HG02970 (cell line): Measurements from ENCODE around the gene MED26.
A peak's percentile ranks its signal among the peaks of the same experiment; 100 is the strongest.
"Not testable (repeated sequence)": the region's sequence is repeated elsewhere in the genome, so short reads cannot be mapped to it uniquely, and the experiment has no call there.

Experiments used
- ATAC-seq: cut with Tn5 transposase; IDR thresholded peaks from one replicate; pipeline ENCODE4 v1.9.1; 2021; ENCODE audit warnings: mild to moderate bottlenecking, moderate library complexity, moderate number of reproducible peaks; ENCODE audit not compliant: unreplicated experiment, low FRiP score

Gene MED26

DNA sequence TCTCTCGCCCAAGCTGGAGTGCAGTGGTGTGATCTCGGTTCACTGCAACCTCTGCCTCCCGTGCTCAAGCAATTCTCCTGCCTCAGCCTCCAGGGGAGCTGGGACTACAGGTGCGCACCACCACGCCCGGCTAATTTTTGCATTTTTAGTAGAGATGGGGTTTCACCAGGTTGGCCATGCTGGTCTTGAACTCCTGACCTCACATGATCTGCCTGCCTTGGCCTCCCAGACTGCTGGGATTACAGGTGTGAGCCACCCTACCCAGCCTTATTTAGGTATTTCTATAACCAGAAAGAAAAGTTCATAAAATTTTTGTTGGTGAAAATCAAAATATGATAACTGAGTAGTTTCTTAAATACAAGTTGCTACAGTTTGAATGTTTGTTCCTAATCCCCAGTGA is 84.3 kb downstream of the MED26 start:
- not testable (repeated sequence) for ATAC-seq

DNA sequence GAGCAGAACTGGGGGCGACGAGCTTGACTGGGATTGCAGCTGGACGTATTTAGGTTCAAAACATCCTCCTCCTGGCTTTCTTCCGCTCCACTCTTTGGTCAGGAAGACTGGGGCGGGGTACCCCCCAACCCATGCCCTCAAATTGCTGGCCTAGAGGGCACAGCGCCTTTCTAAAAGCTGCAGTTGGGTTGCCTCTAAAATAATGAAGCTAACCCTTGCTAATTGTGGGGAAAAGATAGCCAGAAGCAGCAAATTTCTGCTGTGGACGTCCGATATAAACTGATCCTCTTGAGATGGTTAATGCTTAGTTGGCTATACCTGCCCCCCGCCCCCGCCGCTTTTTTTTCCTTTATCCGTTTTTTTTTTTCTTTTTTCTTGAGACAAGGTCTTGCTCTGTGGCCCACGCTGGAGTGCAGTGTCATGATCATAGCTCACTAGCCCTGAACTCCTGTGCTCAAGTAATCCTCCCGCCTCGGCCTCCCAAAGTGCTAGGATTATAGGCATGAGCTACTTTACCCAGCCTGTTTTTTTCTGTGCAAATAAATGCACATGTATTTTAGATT is 85.0 kb downstream of the MED26 start:
- ATAC-seq, result no peak

DNA sequence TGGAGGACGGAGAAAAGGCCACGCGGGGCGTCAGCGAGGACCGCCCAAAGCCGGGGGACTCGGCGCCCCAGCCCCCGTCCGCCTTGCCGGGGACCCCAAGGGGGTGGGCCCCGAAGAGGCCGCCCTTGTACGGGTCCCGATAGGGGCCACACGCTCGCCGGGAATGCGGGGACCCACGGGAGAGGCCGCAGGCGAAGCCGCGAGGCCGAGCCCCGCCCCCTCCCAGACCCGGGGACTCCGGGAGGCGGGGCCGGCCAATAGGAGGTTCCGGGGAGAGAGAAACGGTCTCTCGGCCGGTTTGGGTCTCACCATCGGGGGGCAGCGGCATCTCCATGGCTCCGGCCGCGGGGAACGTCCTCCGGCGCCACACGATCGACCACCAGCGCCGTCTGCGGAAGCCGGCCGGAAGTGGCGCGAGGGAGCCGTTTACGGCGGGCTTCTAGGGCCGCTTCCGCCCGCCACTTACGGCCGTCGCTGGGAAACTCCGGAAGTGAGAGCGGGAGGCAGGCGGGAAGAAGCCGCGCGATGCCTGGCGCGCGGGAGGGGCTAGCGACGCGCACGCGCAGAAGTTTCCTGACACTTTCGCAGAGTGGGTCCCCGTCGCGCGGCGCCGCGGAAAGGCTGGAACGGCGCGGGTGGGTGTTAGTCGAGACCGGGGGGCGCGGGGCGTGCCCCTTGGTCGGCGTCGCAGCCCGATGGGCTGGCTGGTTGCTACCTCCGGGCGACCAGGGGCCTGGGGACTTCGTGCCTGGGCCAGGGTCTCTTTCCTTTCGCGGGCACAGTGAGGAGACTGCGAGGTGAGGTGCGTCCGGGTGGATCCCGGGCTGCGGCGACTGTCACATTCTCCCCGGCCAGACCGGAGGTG is 85.7 kb downstream of the MED26 start, which contains the start of gene CHERP:
Gene CHERP (minus strand): TSS at position 393 of the 865 bp plus-strand sequence. CDS start 59 bp downstream, at position 334.
- peak; percentile 86 for ATAC-seq

DNA sequence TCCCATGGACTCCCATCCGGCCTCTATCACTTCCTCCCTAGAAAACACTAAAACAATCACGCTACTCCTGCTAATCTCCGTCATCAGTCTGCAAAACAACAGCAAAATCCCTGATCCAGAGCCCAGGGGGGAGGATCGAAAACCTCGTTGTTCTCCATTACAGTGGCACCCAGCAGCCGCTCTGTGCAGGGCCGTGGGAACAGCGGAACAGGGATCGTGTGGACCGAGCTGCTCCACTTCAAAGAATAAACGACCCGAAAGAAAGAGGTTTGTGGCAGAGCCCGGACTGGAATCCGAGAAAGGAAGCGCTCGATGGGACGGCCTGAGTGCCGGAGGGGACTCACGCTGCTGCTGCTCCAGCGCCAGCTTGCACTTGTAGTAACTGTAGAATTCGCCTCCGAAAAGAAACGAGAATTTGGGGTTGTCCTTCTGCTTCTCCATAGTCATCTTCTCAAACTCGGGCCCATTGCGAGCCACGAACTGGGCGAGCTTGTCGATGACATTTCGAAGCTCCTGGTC is 86.4 kb downstream of the MED26 start:
- ATAC-seq, result no peak

DNA sequence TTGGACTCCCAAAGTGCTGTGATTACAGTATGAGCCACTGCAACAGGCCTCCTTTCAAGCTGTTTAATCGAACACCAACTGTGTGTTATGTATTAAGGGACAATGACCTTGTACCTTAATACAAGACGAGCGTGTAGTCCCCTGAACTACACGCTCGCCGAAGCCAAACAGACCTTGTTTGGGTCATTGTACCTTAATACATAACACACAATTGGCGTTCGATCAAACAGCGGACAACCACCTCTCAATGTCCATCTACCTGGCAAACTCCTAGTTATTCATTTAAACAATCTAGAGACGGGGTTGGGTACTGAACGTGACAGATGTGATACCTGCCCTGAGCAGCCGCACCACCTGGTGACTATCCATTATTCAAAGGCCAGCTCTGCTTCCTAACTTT is 87.1 kb downstream of the MED26 start:
- no peak for ATAC-seq

DNA sequence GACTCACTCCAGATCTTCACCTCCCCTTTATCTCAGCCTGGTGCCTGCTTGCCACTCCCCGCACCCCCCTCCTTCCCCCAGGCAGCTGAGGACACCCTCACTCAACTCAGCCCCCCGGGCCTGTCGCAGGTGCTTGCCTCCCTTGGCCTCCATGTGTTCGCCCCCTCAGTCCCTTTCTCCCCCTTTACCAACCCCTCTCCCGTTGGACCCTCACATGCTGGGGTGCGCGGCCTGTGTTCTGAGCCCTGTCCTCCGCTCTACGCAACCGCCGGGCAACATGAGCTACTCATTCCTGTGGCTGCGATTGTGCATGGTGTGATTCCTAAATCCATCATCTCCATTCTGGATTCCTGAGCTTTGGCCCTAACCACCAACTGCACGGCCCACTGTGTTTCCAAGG is 90.9 kb downstream of the MED26 start:
- ATAC-seq, result no peak

DNA sequence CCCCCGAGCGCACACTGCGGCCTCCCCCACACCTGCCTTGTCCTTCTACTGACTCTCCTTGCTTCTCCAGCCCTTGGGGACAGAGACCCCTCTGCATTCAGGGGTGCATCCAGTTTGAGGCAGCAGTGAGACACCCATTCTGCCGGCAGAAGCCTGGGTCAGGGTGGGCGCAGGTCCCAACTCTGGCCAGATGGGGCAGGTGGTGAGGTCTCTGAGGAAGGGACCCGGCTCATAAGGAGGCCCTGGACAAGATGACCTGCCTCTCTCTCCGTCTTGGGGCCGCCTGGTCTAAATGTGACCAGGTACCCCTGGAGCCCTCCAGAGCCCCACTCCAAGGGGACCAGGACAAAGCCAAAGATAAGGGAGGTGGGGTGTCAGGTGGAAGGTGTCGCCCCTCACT is 91.9 kb downstream of the MED26 start:
- no peak for ATAC-seq

DNA sequence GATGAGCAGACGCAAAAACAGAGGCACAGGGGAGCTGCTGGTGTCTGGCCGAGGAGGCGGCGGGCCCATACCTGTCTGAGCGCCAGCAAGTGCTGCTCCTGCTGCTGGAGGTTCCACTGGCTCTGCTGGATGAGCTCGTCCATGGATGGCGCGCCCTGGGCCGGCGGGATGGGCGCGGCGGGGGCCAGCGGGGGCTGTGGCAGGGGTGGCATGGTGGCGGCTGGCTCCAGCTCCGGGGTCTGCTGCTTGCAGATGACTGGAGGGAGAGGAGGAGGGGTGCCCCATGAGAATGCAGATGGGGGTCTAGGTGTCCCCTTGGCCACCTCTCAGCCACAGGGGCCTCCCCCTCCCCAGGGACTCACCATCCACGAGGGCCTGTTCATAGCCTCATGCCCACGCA is 92.6 kb downstream of the MED26 start:
- ATAC-seq, result no peak

DNA sequence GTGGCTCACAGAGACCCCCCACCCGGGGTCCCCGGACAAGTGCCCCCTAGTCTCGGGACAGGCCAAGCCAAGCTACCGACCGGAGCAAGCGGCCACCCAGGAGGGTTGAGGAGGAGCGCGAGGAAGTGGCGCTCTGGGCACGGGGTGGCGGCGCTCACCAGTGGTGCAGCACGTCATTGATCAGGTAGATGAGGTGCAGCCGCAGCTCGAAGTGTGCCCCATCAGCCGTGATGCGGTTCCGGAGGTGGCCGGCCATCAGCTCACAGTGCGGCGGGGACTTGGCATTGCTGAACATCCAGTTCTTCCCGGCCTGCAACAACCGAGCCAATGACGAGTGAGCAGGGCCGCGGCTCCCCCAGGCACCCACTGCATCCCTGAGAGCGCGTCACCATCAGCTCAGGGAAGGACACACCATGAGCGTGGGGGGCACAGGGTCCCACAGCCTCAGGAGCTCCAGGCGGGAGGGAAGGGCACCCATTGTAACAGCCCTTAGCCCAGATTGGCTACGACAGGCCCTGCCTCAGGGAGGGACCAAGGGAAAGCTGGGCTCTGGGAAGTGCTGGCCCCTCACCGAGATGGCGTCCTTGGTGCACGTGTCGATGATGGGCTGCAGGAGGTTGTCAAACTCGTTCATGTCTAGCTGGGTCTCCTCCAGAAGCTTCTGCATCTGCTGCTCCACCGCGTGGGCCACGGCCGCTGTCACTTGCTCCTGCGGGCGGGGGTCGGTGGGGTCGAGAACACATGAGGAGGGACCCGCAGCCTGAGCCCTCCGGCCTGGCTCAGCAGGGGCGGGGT is 95.4 kb downstream of the MED26 start:
- ATAC-seq, result no peak

DNA sequence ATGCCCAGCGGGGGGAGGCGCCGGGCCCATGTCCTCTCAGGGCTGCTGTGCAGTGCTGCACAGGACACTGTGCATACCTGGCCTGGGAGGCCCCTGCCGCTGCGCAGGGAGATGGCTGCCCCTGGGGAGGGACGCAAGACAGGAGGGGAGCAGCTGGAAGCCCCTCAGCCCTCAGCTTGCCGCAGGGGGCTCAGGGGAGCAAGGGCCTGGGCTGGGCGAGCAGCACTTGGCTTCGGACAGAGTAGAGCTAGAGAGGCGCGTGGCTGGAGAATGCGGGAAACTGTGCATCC is 96.7 kb downstream of the MED26 start:
- ATAC-seq, result no peak

DNA sequence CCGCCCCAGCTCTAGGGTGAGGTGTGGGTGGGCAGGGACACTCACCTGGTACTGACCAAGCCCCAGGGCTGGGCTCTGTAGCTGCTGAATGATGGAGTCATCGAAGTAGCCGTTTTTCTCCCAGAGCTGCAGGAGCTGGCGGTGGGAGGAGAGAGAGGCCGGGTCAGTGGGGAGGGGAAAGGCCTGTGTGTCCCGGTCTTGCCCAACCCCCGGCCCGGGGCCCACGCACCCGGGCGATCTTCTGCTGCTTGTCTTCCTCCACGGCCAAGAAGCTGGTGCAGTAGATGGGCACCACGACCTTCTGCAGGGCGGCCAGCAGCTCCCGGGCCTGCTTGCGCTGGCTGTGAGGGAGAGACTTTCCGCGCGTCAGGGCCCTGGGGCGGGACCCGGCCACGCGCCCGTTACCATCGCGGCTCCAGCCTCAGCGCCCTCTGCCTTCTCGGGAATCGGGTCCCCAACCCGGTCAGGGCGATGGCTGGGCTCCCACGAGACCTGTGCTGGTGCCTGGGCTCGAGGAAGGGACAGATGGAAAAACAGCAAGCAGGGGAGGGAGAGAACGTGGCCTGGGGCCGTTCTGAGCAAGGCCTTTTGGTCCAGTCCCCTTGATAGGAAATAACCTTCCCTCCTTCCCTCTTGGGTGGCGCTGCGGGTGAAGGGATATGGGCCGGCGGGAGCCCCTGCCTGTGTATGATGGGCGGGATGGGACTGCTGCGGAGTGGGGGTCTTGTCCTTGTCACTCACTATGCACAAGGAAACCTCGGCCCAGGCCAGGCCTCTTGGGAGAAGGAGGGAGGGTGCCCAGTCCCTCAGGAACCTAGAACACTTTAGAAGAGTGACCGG is 97.2 kb downstream of the MED26 start:
- no peak for ATAC-seq

DNA sequence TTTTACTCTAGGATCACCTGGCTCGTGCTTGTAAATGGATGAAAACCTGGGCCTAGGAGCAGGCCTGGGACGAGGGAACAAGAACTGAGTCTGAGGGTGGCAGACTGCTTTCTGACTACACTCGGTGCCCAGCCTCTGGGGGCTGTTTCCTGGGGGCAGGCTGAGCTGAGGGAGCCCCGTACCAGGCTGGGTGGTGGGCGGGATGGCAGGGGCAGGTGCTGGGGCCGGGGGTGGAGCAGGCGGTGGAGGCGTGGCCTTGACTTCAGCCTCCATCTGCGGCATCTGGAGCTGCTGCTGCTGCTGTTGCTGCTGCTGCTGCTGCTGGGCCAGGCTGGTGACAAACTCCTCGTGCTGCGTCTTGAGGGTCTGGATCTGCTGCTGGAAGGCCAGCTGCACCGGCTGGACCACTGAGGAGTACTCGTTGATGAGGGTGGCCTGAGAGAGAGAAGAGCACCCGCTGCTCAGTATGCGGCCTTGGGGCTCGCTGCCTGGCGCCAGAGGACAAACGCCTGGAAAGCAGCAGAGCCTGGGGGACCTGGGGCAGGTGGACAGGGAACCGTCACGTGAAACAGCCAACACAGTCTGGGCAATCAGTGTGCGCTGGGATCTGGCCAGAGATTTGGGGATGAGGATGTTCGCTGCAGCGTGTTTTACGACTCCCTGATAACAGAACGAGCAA is 98.4 kb downstream of the MED26 start:
- ATAC-seq, result no peak

DNA sequence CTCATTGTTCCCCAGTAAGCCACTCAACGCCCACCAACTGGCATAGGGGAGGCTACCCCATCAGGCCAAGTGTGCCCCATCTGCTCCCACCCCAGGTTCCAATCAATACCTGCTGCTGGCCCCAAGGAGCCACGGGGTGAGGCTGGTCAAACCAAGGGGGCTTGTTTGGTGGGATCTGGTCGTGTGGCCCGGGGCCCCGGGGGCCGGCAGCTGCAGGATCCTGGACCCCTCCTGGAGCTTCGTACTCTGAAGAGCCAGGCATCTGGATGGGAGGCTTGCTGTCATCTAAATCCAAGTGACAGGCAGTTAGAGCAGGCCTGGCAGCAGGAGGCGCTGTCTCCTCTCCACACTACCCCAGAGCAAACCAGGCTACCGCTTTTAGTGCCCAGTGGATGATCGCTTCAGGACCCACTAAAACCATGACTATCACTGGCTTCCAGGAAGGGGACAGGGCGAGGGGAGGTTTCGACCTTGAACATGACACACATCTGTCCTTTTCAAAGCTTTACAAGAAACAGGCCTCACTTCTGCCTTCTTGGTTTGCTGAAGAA is 100.0 kb downstream of the MED26 start:
- ATAC-seq, result no peak

DNA sequence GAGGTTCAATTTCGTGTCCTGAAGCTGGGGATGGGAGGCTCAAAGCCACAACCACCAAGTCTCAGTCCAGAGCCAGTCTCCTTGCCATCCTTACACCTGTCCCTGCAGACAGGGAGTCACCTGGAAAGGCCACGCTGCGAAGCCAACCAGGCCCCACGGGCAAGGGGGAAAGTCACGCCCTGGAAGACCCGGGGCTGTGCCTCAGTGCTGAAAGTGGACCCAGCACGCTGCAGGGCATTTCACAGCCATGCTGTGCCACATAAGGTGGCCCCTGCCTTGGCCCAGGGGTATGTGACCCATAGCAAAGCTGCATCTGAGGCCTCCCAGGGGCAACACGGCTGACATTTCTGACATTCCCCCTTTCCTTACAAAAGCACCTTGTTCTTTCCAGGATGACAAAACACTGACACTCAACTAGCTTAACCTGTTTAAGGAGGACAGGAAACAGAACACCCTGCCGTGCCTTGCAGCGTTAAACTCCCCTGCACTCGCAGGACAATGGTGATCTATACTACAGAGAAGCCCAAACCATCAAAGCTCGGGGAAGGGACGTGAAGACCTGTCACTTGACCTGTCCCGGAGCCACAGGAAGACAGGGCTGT is 100.6 kb downstream of the MED26 start:
- ATAC-seq, result no peak

DNA sequence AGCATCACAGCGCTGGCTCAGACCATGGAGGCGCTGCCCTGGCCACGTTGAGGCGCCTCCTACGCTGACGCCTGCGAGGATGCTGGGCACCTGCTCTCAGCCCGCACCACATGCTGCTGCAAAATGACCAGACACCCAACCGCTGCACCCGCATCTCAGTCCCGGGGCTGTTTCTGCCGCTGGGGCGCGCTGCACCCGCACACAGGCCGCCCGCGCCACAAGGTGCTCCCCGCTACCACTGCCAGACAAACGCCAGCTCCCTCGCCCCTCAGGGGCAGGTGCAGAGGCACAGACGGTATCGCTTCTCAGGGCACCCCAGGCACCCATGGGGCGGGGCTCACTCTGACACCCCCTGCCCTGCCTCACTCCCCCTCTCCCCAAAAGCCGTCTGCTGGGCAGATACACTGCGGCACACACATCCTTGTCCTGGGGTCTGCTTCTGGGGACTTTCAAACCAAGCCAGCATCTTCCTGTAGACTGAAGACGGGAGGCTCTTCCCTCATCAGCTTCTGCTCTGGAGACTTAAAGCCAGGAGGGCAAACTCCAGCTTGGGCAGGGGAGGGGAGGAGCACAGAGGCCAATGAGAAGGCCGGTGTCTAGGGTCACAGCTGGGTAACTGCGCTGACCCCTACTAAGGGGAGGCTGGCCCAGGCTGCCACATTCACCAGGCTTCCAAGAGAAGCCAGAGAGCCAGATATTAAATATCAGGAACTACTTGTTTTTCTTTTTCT is 102.1 kb downstream of the MED26 start:
- ATAC-seq, result no peak

DNA sequence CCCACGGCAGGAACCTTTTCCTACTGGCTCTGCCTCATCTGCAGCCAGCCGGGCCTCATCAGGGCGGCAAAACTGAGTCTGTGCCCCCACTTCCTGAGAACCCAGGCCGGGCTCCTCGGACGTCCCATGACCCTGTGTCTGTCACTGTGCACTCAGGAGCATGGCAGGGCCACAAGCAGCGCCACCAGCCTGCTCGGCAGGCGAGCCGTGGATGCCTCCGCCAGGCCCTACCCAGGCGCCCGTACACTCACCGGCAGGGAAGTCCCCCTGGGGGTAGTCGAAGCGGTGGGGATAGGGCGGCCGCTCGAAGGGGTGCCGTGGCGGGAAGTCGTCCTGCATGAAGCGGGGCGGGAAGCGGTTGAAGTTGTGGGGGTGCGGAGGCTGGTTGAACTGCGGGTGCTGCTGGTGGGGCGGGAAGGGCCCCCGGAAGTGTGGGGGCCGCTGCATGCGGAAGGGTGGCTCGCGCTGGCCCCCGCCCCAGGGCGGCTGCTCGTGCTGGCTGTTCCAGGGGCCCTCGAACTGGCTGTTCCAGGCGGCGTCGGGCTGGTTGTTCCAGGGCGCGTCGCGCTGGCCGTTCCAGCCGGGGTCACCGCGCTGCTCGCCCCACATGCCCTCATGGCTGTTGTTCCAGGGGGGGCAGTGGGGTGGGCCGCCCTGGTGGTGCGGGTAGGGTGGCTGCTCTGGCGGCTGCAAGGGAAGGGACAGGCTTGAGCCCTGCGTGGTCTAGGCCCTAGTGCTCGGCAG is 102.8 kb downstream of the MED26 start:
- ATAC-seq, result no peak
